ENCODE results near the gene EEF2K. TPM values are rescaled to one million over a fixed set of nuclear protein-coding genes. Genes with fewer than 3 reads are reported as not detected.
A peak's percentile ranks its signal among the peaks of the same experiment; 100 is the strongest.

The EEF2K gene
- total RNA-seq, 1 donor, result 26.3 TPM

- DNase-seq (ENCODE audit: low read depth), result no peak
- TF ChIP-seq CTCF (IDR thresholded peaks at IDR 0.05; ENCODE audit: insufficient read depth, low read depth, low read length), result no peak
These were observed 3.0 kb upstream of the EEF2K start for GRCh38 chr16:22203091-22203490.

GRCh38 chr16:22204091-22204655 lies 1.9 kb upstream of the EEF2K start:
- no peak overlapping the region for H3K4me3 ChIP-seq (ENCODE audit: low read depth, low read length)
- no peak for TF ChIP-seq CTCF (IDR thresholded peaks at IDR 0.05; ENCODE audit: insufficient read depth, low read depth, low read length)
- no peak for DNase-seq (ENCODE audit: low read depth)

More at GRCh38 chr16:22203091-22203490, 3.0 kb upstream of the EEF2K start:
- H3K4me3 ChIP-seq (ENCODE audit: low read depth, low read length), result no peak overlapping the region

GRCh38 chr16:22205577-22206012 lies 483 bp upstream of the EEF2K start:
- no peak for DNase-seq (ENCODE audit: low read depth)
- peak overlapping the region; percentile 83 for H3K4me3 ChIP-seq (ENCODE audit: low read depth, low read length)
- TF ChIP-seq CTCF (IDR thresholded peaks at IDR 0.05; ENCODE audit: insufficient read depth, low read depth, low read length), result no peak

- peak; percentile 49 for DNase-seq (ENCODE audit: low read depth)
- TF ChIP-seq CTCF (IDR thresholded peaks at IDR 0.05; ENCODE audit: insufficient read depth, low read depth, low read length), result no peak
- peak overlapping the region; percentile 83 for H3K4me3 ChIP-seq (ENCODE audit: low read depth, low read length)
These were observed 1.0 kb downstream of the EEF2K start for GRCh38 chr16:22206842-22207714.

- TF ChIP-seq CTCF (IDR thresholded peaks at IDR 0.05; ENCODE audit: insufficient read depth, low read depth, low read length), result no peak
- peak overlapping the region; percentile 83 for H3K4me3 ChIP-seq (ENCODE audit: low read depth, low read length)
- DNase-seq (ENCODE audit: low read depth), result no peak
These were observed 1.8 kb downstream of the EEF2K start for GRCh38 chr16:22207715-22208360.

GRCh38 chr16:22210285-22210684 lies 4.2 kb downstream of the EEF2K start:
- no peak for DNase-seq (ENCODE audit: low read depth)
- no peak overlapping the region for H3K4me3 ChIP-seq (ENCODE audit: low read depth, low read length)
- TF ChIP-seq CTCF (IDR thresholded peaks at IDR 0.05; ENCODE audit: insufficient read depth, low read depth, low read length), result no peak
